ENCODE data around the gene POLR3E.

POLR3E gene

DNA sequence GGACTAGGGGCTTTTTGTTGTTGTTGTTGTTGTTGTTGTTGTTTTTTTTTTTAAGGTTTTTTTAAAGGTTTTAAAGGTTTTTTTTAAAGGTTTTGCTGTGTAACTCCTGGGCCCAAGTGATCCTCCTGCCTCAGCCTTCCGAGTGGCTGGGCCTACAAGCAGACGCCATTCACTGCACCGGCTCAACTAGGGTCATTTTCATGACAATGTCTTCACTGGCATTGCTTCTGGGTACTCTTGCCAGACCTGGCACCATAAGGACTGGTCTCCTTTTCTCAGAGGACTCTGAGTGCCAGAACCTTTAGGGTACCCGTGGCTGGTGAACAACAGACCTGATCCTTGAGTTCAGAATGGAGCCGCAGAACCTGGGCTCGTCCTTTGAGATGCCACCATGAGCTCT lies 20.4 kb downstream of the POLR3E start:
- DNase-seq, result no peak

DNA sequence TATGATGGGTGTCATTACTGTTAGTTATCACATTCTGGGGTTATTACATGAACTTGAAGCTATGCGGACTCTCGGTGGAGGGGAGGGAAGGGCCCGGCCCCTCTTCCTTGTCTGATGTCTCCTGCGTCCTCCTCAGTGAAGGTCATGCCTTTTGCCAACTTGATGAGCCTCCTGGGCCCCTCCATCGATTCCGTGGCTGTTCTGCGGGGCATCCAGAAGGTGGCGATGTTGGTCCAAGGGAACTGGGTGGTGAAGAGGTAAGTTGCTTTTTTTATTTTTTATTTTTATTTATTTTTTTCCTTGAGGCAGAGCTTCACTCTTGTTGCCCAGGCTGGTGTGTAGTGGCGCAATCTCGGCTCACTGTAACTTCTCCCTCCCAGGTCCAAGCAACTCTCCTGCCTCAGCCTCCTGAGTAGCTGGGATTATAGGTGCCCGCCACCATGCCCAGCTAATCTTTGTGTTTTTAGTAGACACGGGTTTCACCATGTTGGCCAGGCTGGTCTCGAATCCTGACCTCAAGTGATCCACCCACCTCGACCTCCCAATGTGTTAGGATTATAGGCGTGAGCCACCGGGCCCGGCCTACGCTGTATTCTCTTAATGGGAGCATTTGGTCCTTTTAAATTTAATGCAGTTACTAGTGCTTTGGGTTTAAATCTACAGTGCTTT lies 21.6 kb downstream of the POLR3E start:
- DNase-seq, result no peak

DNA sequence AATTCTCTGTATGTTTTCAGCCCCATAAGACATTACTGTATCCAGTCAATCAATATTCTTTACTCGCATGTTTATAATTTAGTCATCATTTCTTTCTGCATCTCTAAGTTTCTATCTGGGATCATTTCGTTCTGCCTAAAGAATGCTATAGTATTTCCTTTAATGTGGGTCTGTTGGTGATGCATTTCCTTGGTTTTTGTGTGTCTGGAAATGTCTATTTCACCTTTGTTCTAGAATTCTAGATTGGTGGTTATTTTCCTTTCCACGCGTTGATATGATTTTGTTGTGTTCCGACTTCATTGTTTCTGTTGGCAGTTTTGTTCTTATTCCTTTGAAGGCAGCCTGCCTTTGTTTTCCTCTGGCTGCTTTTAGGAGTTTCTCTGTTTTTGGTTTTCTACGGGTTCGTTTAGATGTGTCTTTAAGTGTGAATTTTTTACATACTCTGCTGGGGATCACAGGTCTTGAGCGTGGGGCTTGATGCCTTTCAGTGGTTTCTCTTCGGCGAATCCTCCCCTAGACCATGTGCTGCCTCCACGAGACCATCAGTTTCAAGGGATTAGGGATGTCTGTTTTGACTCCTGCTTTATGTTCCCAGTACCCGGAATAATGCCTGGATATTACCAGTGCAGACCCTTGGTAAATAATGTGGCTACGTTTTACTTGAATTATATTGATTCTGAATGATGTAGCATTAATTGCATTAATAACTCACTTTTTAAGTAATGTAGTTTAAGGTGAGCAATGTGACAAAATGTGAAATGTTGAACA lies 23.5 kb downstream of the POLR3E start:
- DNase-seq, result no peak

- DNase-seq, result peak; percentile 36
Observed at GRCh38 chr16:22321340-22322001, 24.3 kb downstream of the POLR3E start.

DNA sequence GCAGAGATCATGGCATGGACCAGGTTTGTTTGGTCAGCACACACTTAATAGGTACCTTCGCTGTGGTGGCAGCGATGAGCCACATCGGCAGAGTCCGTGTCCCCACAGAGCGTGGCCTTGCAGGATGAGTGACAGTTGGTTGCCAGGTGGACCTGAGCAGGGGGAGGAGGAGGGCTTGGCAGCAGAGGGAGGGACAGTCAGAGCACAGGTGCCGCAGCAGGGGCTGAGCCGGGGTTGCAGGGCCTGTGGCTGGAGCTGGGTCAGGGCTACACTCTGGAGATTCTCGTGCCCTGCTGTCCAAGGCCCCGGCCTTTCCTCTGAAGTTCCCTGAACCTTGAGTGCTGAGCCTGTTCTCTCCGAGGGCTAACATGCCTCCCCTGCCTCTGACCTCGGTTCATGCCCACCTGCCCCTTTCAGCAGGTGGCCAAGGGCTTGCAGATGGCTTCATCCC lies 24.8 kb downstream of the POLR3E start:
- DNase-seq, result no peak

DNA sequence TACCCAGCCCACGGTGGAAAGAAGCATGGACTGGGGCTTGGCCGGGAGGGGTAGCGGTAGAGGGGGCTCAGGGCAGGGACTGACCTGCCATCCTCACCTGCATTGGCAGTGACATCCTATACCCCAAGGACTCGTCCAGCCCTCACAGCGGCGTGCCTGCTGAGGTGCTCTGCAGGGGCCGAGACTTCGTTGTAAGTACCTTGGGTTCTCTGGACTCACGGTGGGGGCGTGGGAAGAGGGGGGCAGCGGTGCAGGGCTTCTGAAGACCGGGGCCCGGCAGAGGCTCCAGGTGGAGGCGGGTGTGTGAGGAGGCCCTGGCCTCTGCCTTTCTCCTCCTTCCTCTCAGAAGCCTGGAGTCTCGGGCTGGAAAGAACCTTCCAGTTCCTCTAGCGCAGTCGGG lies 25.5 kb downstream of the POLR3E start:
- no peak for DNase-seq

- no peak for DNase-seq
Observed at GRCh38 chr16:22323173-22323958, 26.2 kb downstream of the POLR3E start.

- DNase-seq, result no peak
Observed at GRCh38 chr16:22323959-22324786, 27.0 kb downstream of the POLR3E start.

GRCh38 chr16:22324787-22325597 lies 27.8 kb downstream of the POLR3E start:
- no peak for DNase-seq

- DNase-seq, result no peak
Observed at GRCh38 chr16:22325598-22326368, 28.6 kb downstream of the POLR3E start.

DNA sequence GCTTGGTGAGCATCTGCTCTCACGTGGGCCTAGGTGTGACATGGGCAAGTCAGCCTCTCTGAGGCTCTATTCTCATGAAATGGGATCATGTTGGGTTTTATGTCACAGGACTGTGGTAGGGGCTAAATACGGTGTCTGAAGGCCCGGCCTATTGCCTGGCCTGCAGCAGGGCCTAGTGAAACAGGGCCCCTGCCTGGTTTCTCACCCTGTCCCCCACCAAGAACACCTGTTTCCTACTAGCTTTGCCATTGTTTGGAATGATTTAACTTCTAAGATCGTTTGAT lies 29.1 kb downstream of the POLR3E start:
- no peak for DNase-seq

GRCh38 chr16:22326771-22327445 lies 29.7 kb downstream of the POLR3E start:
- no peak for DNase-seq

- no peak for DNase-seq
Observed at GRCh38 chr16:22327446-22327775, 30.2 kb downstream of the POLR3E start.

DNA sequence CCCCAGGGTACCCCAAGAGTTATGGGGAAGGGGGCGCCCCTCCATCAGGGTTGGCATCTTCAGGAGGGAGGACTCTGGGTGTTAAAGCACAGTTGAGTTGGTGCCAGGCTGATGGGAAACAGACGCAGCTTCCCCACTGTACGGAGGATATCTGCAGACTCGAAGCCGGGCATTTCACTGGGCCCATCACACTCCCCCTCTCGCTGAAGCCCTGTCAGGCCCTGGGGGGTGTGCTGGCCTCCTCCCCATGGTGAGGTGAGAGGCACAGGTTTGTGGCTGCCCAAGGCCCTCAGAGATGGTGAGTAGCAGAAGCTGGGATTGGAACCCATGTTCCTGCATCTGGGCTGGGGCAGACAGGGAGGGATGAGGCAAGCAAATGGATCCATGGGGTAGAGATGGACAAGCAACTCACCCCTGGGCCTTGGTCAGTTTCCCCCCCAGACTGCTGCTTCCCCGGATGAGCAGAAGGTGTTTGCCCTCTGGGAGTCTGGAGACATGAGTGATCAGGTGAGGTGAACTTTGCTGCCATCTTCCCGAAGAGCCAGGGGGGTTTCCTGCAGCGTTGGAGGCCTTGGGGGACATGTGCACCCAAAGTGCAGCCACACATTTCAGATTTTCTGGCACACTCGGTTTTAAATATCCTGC lies 31.0 kb downstream of the POLR3E start:
- no peak for DNase-seq

DNA sequence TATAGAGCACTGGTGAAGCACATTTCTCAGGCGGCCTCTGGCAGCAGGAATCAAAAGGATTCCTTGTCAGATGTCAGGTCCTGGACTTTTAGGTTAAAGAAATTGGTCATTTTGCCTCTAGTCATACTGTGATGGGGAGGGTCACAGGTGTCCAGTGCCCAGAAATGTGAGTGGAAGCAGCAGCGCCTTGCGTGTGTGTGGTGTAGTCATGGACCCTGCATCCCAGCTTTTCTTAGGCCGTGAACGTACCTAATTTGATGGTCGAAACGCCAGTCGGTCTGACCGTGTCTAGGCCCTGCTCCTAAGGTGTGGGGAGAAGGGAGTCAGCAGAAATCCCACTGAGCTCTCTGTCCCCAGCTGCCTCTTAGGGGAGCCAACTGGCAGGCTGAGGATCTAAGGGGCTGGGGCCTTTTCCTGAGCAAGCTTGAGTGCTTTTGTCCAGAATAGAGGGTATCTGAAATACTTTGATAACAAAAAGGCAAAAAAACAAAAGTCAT lies 32.0 kb downstream of the POLR3E start:
- no peak for DNase-seq

GRCh38 chr16:22330326-22330725 lies 33.1 kb downstream of the POLR3E start:
- DNase-seq, result no peak

- DNase-seq, result no peak
Observed at GRCh38 chr16:22333457-22333994, 36.3 kb downstream of the POLR3E start.

DNA sequence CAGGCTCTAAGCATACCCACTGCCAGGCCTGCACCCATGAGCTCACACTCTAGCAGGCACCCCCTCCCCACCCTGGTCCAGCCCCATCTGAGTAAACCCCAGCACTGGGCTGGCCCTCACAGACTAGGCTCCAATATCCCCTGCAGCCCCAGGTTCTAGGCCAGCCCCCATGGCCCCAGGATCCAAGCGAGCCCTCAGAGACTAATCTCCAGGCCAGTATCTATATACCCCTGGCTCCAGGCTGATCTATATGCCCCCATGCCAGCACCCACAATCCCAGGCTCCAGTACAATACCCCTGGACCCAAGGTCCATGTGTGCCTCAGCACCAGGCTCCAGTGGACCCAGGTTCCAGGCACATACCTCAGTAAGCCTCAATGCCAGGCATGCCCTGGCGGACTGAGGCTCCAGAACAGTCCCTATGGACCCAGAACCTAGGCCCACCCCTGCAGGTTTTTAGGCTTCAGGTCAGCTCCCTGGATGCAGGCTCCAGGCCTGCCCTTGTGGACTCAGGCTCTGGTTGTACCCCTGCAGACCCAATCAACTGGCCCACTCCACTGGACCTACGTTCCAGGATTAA lies 38.5 kb downstream of the POLR3E start:
- DNase-seq, result no peak

DNA sequence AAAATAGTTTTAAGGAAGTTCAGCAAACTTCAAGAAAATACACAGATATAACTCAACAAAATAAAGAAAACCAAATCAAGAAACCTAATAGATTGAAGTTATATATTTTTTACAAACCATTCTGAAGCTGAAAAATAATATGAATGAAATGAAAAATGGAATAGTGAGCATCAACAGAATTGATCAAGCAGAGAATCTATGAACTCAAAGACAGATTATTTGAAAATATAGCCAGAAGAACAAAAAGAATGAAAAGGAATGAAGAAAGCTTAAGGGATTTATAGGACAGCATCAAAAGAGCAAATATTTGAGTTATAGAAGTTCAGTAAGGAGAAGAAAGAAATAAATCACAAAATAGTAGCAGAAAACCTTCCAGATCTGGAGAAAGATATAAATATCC lies 39.4 kb downstream of the POLR3E start:
- no peak for DNase-seq

All from NCI-H2081 treated with DMSO at 0.1 percent for 48 hours (cell line).